ENCODE results near the gene NEURL4.

DNA sequence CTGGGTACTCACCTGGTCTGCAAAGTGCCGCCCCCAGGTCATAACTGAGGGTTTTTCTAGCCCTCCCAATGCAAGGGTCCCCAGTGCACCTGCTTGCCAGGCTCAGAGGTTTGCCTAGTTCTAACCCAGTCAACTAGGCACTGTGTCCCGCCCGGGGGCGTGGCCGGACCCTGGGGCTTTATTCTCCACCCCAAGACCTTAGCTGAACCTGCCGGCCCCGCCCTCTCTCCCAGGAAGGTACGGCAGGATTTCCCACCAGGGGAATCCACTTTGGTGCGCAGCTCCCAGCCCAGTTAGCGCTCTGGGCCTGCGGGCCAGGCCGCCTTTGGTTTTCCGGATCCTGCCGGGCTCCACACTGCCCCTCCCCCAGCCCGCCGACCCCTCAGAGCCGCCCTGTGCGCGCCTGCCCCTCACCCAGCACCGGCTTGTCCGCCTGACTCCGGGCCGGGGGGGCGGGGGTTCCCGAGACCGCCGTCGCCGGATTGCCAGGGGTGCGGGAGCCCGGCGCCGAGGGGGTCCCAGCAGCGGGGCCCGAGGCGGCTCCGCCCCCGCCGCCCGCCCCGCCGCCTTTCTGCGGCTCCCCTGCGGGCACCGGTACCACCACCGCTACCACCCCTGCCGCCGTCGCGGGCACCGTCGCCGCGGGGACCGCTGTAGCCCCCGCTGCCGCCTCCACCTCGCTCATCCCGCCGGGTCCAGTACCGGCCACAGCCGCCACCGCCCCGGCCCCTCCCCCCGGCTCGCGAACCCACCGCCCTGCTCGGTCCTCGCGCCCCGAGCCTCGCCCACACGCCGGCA is 35.1 kb downstream of the NEURL4 start:
- TF ChIP-seq, protein P1, sequence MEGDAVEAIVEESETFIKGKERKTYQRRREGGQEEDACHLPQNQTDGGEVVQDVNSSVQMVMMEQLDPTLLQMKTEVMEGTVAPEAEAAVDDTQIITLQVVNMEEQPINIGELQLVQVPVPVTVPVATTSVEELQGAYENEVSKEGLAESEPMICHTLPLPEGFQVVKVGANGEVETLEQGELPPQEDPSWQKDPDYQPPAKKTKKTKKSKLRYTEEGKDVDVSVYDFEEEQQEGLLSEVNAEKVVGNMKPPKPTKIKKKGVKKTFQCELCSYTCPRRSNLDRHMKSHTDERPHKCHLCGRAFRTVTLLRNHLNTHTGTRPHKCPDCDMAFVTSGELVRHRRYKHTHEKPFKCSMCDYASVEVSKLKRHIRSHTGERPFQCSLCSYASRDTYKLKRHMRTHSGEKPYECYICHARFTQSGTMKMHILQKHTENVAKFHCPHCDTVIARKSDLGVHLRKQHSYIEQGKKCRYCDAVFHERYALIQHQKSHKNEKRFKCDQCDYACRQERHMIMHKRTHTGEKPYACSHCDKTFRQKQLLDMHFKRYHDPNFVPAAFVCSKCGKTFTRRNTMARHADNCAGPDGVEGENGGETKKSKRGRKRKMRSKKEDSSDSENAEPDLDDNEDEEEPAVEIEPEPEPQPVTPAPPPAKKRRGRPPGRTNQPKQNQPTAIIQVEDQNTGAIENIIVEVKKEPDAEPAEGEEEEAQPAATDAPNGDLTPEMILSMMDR (IDR thresholded peaks at IDR 0.05) = no peak
- TF ChIP-seq EZH2 (IDR thresholded peaks at IDR 0.05; ENCODE audit: borderline replicate concordance, insufficient read depth, low read depth, low read length, poor library complexity, severe bottlenecking) = peak; percentile 84

All from B cell (primary cell).